ENCODE measurements around the gene THEM5.
A peak's percentile ranks its signal among the peaks of the same experiment; 100 is the strongest.

Gene THEM5

GRCh38 chr1:151840421-151840820 is 13.1 kb downstream of the THEM5 start:
- DNase-seq (ENCODE audit: low read depth in 2 of 2, low spot score in 1 of 2), result no peak

- DNase-seq (ENCODE audit: low read depth in 2 of 2, low spot score in 1 of 2), result peak in 1 of 2 donors; percentile 36
These were observed 13.8 kb downstream of the THEM5 start, which contains the start of gene C2CD4D for GRCh38 chr1:151839457-151840403. Gene C2CD4D, minus strand, starts transcription at chr1:151839820. Its CDS starts 831 bp downstream, at chr1:151838989.

GRCh38 chr1:151839082-151839412 is 14.5 kb downstream of the THEM5 start:
- no peak for DNase-seq (ENCODE audit: low read depth in 2 of 2, low spot score in 1 of 2)

- no peak for DNase-seq (ENCODE audit: low read depth in 2 of 2, low spot score in 1 of 2)
These were observed 15.1 kb downstream of the THEM5 start for GRCh38 chr1:151838222-151839081.

- no peak for DNase-seq (ENCODE audit: low read depth in 2 of 2, low spot score in 1 of 2)
These were observed 15.7 kb downstream of the THEM5 start for GRCh38 chr1:151837884-151838221.

GRCh38 chr1:151837197-151837596 is 16.3 kb downstream of the THEM5 start:
- DNase-seq (ENCODE audit: low read depth in 2 of 2, low spot score in 1 of 2), result no peak

GRCh38 chr1:151835596-151835995 is 17.9 kb downstream of the THEM5 start:
- DNase-seq (ENCODE audit: low read depth in 2 of 2, low spot score in 1 of 2), result no peak

GRCh38 chr1:151834239-151834638 is 19.3 kb downstream of the THEM5 start:
- DNase-seq (ENCODE audit: low read depth in 2 of 2, low spot score in 1 of 2), result no peak

- no peak for DNase-seq (ENCODE audit: low read depth in 2 of 2, low spot score in 1 of 2)
These were observed 20.2 kb downstream of the THEM5 start for GRCh38 chr1:151833172-151833900.

- no peak for DNase-seq (ENCODE audit: low read depth in 2 of 2, low spot score in 1 of 2)
These were observed 21.1 kb downstream of the THEM5 start for GRCh38 chr1:151832318-151832980.

GRCh38 chr1:151831605-151832004 is 21.9 kb downstream of the THEM5 start, which contains the start of gene RORC:
Gene RORC, minus strand, starts transcription at chr1:151831802. Its CDS starts 38 bp downstream, at chr1:151831764.
- DNase-seq (ENCODE audit: low read depth in 2 of 2, low spot score in 1 of 2), result no peak

- DNase-seq (ENCODE audit: low read depth in 2 of 2, low spot score in 1 of 2), result no peak
These were observed 22.3 kb downstream of the THEM5 start for GRCh38 chr1:151831256-151831591.

GRCh38 chr1:151830055-151830454 is 23.5 kb downstream of the THEM5 start:
- DNase-seq (ENCODE audit: low read depth in 2 of 2, low spot score in 1 of 2), result no peak

- DNase-seq (ENCODE audit: low read depth in 2 of 2, low spot score in 1 of 2), result no peak
These were observed 24.0 kb downstream of the THEM5 start for GRCh38 chr1:151829352-151830046.

- DNase-seq (ENCODE audit: low read depth in 2 of 2, low spot score in 1 of 2), result no peak
These were observed 24.6 kb downstream of the THEM5 start for GRCh38 chr1:151828921-151829320.

- no peak for DNase-seq (ENCODE audit: low read depth in 2 of 2, low spot score in 1 of 2)
These were observed 25.7 kb downstream of the THEM5 start for GRCh38 chr1:151827853-151828252.

GRCh38 chr1:151825751-151826660 is 27.5 kb downstream of the THEM5 start:
- DNase-seq (ENCODE audit: low read depth in 2 of 2, low spot score in 1 of 2), result peak in 1 of 2 donors; percentile 38

- no peak for DNase-seq (ENCODE audit: low read depth in 2 of 2, low spot score in 1 of 2)
These were observed 28.3 kb downstream of the THEM5 start for GRCh38 chr1:151825204-151825603.

- DNase-seq (ENCODE audit: low read depth in 2 of 2, low spot score in 1 of 2), result no peak
These were observed 30.3 kb downstream of the THEM5 start for GRCh38 chr1:151823175-151823574.

Measured in stimulated activated CD8-positive, alpha-beta memory T cell treated with anti-CD3 and anti-CD28 coated beads, Interleukin-4, amount 100 ng/mL, for 4 hours (primary cell).